ENCODE data around the gene NUP93. TPM values are rescaled to one million over a fixed set of nuclear protein-coding genes. Genes with fewer than 3 reads are reported as not detected.

NUP93 gene
- total RNA-seq, 1 donor from 2014 or later = 50.0 TPM

DNA sequence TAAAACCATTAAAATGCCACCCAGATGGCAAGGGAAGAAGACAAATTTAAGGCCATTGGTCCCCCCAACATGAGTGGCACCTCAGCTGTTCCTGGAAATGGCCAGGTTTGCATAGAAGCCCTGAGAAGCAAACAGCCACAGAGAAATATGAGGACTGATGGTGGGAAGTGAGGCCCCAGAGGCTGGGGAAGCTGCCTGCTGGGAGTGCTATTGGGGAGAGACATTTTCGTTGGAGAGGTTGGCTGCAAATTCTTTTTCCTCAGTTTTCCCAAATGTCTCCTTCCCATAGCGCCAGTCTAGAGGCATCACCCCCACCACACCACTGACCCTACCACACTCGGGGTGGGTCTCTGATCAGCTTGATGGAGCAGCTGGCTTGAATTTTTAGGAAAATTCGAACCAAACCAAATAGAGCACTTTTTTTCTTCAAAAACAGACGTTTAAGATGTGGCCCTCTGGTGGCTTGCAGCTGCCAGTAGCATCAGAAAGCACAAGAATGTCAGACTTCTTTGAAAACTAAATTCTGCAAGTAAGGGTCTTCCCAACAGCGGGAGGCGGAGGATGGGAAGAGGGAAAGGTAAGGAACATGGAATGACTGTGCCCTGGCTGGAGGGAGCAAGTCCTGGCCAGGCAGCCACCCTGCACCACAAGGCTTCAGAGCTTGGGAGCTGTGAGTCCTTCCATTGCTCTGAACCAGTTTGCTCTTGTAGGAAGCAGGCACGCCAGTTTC lies 121.9 kb downstream of the NUP93 start:
- H3K27me3 Mint-ChIP-seq (ENCODE audit: low read depth) = no peaks in the 10 kb centered on the region
- DNase-seq (ENCODE audit: low spot score) = no peak
- TF ChIP-seq, protein P1, sequence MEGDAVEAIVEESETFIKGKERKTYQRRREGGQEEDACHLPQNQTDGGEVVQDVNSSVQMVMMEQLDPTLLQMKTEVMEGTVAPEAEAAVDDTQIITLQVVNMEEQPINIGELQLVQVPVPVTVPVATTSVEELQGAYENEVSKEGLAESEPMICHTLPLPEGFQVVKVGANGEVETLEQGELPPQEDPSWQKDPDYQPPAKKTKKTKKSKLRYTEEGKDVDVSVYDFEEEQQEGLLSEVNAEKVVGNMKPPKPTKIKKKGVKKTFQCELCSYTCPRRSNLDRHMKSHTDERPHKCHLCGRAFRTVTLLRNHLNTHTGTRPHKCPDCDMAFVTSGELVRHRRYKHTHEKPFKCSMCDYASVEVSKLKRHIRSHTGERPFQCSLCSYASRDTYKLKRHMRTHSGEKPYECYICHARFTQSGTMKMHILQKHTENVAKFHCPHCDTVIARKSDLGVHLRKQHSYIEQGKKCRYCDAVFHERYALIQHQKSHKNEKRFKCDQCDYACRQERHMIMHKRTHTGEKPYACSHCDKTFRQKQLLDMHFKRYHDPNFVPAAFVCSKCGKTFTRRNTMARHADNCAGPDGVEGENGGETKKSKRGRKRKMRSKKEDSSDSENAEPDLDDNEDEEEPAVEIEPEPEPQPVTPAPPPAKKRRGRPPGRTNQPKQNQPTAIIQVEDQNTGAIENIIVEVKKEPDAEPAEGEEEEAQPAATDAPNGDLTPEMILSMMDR (IDR thresholded peaks at IDR 0.05) = peak; percentile 83
- H3K4me3 Mint-ChIP-seq (ENCODE audit: unreplicated experiment) = no peak overlapping the region
- H3K9me3 Mint-ChIP-seq (ENCODE audit: low read depth) = no peaks in the 10 kb centered on the region
- peak overlapping the region; percentile 95 for H3K27ac Mint-ChIP-seq (ENCODE audit: unreplicated experiment)
- no peaks in the 10 kb centered on the region for H3K36me3 Mint-ChIP-seq (ENCODE audit: low read depth)
- H3K4me1 Mint-ChIP-seq (ENCODE audit: low read depth) = peaks cover 54% of the 10 kb centered on the region

DNA sequence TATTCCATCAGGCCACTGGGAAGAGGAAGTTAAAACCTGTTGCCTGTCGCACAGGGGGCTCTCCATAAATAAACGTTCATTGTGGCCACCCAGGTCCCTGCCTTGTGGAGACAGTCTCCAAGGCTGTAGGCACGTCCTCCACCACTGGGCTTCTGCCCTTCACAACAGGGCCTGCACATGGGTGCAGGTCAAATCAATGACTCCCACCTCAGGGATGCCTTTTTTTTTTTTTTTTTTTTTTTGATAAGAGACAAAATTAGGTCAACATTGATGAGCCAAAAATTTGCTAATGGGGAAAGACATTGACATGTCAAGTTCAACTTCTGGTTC lies 122.4 kb downstream of the NUP93 start:
- Mint-ChIP-seq H3K36me3 (ENCODE audit: low read depth) (no peaks in the 10 kb centered on the region), H3K4me3 (ENCODE audit: unreplicated experiment) (no peak overlapping the region), H3K4me1 (ENCODE audit: low read depth) (peaks cover 48% of the 10 kb centered on the region), H3K9me3 (ENCODE audit: low read depth) (no peaks in the 10 kb centered on the region), H3K27ac (ENCODE audit: unreplicated experiment) (no peak overlapping the region), H3K27me3 (ENCODE audit: low read depth) (no peaks in the 10 kb centered on the region)
- TF ChIP-seq, protein P1 (IDR thresholded peaks at IDR 0.05) = no peak
- DNase-seq (ENCODE audit: low spot score) = no peak

DNA sequence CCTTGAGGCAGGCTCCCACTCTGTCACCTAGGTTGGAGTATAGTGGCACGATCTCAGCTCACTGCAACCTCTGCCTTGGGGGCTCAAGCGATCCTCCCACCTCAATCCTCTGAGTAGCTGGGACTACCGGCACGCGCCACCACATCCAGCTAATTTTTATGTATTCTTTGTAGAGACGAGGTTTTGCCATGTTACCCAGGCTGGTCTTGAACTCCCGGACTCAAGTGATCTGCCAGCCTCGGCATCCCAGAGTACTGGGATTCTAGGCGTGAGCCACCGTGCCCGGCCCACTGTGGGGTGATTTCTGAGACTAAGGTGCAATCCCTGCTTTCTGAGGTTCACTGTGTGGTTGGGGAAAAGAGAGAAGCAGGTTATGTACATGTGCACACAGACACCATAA lies 123.0 kb downstream of the NUP93 start:
- no peak for DNase-seq (ENCODE audit: low spot score)
- H3K4me3 Mint-ChIP-seq (ENCODE audit: unreplicated experiment) = no peak overlapping the region
- peaks cover 42% of the 10 kb centered on the region for H3K4me1 Mint-ChIP-seq (ENCODE audit: low read depth)
- TF ChIP-seq, protein P1 (IDR thresholded peaks at IDR 0.05) = no peak
- no peaks in the 10 kb centered on the region for H3K27me3 Mint-ChIP-seq (ENCODE audit: low read depth)
- H3K27ac Mint-ChIP-seq (ENCODE audit: unreplicated experiment) = no peak overlapping the region
- H3K9me3 Mint-ChIP-seq (ENCODE audit: low read depth) = no peaks in the 10 kb centered on the region
- no peaks in the 10 kb centered on the region for H3K36me3 Mint-ChIP-seq (ENCODE audit: low read depth)

DNA sequence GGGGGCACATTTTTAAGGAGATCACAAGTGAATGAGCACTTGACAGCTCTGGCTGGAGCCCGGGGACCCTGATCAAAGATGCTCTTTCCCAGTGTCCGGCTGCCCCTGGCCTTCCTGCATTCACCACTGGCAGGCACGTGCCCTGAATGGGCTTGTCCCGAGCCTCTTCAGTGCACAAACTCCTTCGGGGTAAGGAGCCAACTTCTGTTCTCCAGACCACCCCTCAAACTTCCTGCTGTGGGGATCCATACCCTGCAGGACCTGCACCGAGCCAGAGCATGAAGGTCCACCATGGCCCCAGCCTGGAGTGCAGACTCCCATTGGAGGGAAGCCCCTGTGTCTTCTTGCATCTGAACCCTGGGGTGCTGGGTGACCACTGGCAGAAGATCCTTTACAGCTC lies 125.3 kb downstream of the NUP93 start:
- TF ChIP-seq, protein P1 (IDR thresholded peaks at IDR 0.05) = no peak
- Mint-ChIP-seq H3K9me3 (ENCODE audit: low read depth) (no peaks in the 10 kb centered on the region), H3K4me1 (ENCODE audit: low read depth) (peaks cover 24% of the 10 kb centered on the region), H3K36me3 (ENCODE audit: low read depth) (no peaks in the 10 kb centered on the region), H3K27ac (ENCODE audit: unreplicated experiment) (no peak overlapping the region), H3K4me3 (ENCODE audit: unreplicated experiment) (no peak overlapping the region), H3K27me3 (ENCODE audit: low read depth) (no peaks in the 10 kb centered on the region)
- no peak for DNase-seq (ENCODE audit: low spot score)

GRCh38 chr16:56855946-56856345 lies 126.0 kb downstream of the NUP93 start:
- no peaks in the 10 kb centered on the region for H3K36me3 Mint-ChIP-seq (ENCODE audit: low read depth)
- no peaks in the 10 kb centered on the region for H3K9me3 Mint-ChIP-seq (ENCODE audit: low read depth)
- no peak overlapping the region for H3K4me3 Mint-ChIP-seq (ENCODE audit: unreplicated experiment)

More at GRCh38 chr16:56855946-56856345, 126.0 kb downstream of the NUP93 start:
- DNase-seq (ENCODE audit: low spot score) = no peak
- H3K27ac Mint-ChIP-seq (ENCODE audit: unreplicated experiment) = no peak overlapping the region
- no peaks in the 10 kb centered on the region for H3K27me3 Mint-ChIP-seq (ENCODE audit: low read depth)
- H3K4me1 Mint-ChIP-seq (ENCODE audit: low read depth) = peaks cover 24% of the 10 kb centered on the region
- TF ChIP-seq, protein P1 (IDR thresholded peaks at IDR 0.05) = no peak
